Ramos (cell line): ENCODE data around the gene PNLIPRP1.

Source experiments
- in situ Hi-C: fragments of 300-500 bp; cut with MboI; formaldehyde crosslinking; loops from one replicate; pipeline ENCODE4 v1.14.3; 2022; ENCODE audit warnings: low sequenced_read_pairs; ENCODE audit not compliant: unreplicated experiment

The PNLIPRP1 gene

DNA sequence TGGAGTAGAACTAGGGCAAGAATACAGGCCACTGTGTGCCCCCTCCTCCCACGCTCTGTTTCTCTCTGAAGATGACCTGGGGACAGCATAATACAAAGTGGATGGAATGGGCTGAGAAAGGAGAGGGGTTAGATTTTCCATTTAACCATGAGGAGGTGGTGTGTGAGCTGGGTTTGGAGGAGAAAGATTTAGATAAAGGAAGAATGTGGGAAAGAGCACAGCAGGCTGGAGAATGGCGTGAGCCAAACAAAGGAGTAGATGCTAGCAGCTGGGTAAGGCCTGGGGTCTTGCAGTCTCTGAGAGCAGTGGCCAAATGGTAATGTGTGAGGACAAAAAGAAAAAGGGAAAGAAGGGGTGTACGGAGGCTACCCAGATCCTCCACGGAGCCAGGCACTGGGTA, 38.6 kb downstream of the PNLIPRP1 start:
- in situ Hi-C loops: no loop called here

DNA sequence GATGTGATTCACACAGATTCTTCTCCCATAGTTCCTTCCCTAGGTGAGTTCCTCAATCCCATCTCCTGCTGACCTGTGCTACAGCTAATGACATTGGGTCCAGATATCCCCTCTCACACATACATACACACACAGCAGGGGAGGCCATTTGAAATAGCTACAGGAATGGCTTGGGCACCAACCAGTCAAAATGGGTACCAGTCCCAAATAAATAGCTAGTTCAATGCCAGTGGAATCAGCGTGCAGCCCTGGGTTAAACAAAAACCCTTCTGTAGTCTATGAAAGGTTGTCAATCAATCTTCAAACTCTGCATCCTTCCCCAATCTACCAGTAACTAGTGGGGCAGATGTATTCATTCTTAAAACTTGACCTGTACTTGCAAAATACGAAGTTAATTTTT, 39.3 kb downstream of the PNLIPRP1 start:
- in situ Hi-C loops: no loop called here

DNA sequence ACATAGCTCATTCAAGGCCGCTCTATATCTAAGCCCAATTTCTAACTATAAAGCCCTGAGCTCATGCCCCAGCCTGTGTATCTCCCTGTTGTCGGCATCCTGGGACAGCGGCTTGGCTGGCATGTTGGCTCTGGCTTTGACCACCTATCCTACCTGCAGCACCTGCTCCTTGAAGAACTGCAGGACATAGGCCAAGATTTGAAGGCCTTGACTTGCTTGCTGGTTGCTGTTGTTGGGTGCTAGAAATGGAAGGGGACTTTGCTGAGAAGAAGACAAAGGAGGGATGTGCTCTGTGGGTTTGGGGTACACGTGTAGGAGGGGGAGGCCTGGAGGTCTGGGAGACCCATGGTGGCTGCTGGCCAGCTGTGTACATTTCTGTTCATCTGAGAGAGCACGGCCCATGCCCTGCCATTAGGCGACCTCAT, 41.1 kb downstream of the PNLIPRP1 start:
- in situ Hi-C loops: no loop called here

DNA sequence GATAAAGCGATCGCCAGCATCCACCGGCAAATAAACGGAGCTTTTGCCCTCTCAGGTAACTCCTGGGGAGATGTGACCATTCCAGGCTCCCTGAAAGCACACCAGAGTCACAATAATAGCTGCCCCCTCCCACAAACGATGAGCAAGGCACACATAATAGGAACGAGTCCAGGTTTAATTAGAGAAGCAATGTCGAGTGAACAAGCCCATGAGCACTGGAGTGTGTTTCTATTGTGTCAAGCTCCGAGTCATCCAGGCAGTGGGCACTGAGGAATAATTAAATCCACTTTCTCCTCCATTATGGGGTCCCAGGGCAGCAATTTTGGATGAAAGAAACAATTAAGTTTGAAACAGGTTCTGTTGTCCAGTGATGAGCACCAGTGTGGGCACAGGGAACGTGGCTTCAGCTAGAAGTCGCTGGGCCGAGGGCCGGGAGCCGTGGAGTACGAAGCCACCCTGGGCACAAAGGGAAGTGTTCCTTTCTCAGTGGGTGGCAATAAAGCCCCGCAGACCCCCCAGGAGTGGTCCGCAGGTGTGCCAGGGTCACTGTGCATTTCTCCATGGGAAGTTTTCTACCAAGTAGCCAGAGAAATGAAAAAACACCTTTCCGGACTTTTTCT, 41.9 kb downstream of the PNLIPRP1 start:
- in situ Hi-C loops: no loop called here

- in situ Hi-C loops: no loop called here
Observed at GRCh38 chr10:116633216-116633600, 42.4 kb downstream of the PNLIPRP1 start.

- in situ Hi-C loops: no loop called here
Observed at GRCh38 chr10:116634126-116634975, 43.6 kb downstream of the PNLIPRP1 start.

DNA sequence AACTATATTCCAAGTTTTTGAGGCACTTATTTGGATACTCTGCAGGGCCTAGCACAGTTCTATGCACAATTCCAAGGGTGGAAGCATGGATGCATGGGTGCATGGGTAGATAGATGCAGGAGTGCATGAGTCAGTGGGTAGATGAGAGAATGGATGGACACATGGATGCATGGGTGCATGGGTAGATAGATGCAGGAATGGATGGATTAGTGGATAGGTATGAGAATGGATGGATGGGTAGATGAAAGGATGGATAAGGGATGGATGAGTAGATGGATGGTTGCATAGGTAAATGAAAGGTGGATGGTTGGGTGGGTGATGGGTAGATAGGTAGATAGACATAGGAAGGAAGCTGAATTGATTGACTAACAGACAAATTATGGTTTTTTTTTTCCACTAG, 45.6 kb downstream of the PNLIPRP1 start:
- in situ Hi-C loops: no loop called here

DNA sequence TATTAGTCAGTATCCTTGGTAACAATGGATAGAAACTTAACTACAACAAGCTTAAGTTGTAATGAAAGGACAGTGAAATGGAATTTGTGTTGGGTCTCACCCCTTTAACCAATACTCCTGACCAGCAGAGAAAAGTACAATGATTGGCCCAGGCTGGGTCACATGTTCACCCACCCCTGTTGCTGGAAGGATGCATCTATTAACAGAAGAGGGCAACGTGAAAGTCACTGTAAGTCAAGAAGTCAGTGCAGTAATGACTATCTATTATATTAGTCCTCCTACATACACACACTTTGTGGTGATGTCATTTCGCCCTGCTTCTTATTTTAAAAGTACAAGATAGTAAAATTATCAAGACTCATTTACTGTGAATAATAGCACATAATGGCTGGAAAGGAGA, 46.2 kb downstream of the PNLIPRP1 start:
- in situ Hi-C loops: no loop called here

DNA sequence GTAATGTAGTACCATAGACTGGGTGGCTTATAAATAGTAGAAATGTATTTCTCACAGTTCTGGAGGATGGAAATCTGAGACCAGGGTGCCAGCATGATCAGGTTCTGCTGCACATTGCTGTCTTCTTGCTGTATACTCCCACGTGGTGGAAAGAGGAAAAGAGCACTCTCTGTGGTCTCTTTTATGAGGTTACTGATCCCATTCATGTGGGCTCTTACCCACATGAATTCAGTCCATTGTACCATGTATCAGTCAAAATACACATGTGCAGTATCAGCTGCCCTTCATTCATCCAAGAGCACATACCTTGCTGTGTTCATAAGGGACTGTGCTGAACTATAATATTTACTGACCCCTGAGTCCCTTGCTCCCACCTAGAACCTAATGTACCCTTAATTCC, 47.1 kb downstream of the PNLIPRP1 start:
- in situ Hi-C loops: no loop called here

GRCh38 chr10:116646502-116646901, 55.7 kb downstream of the PNLIPRP1 start:
- in situ Hi-C loops: no loop called here

DNA sequence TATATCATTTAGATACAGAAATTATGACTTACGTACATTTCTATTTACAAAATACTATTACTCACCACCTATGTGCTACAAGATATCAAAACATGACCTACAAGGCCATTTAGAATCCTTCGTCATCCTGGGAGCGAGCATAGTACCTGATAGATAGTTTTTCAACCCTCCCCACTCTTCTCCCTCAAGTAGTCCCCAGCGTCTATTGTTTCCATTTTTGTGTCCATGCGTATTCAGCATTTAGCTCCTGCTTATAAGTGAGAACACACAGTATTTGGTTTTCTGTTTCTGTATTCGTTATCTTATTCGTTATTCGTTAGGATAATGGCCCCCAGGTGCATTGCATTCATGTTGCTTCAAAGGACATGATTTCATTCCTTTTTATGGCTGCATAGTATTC, 58.1 kb downstream of the PNLIPRP1 start:
- in situ Hi-C loops: no loop called here

- in situ Hi-C loops: no loop called here
Observed at GRCh38 chr10:116653885-116654284, 63.1 kb downstream of the PNLIPRP1 start.

DNA sequence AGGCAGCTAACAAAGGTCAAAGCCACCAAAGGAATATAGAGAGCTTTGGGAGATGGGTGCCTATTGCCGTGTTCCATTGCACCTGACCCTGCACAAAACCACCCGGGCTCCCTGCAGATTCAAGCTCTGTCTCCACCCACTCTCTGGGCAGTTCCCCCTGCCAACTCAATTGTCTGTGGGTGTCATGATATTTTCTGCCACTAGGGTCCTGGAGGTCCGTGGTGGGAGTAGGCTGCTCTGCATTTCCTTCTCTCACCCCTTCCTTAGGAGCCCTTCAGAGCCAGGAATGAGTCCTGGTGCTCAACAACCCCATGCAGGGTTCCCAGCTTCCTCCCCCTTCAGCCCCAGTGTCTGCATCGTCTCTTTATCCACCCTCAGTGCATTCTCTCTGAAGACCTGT, 64.1 kb downstream of the PNLIPRP1 start:
- in situ Hi-C loops: no loop called here

- in situ Hi-C loops: no loop called here
Observed at GRCh38 chr10:116655568-116655967, 64.8 kb downstream of the PNLIPRP1 start.

DNA sequence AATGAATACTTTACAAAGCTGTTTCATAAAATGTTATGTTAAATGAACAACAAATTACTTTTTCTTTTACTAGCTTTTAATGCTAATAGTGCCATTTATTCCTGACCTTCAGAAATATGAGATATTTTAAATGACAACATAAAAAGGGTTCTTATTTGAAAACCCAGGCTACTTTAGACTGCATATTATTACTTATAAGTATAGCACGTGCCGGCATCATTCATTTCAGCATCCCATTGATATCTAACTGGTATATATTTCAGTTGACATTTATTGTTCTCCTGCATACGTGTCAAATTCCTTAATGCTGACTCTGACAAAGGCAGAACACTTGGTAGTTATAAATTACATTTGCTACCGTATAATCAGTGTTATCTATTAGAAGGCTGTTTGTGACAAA, 65.3 kb downstream of the PNLIPRP1 start:
- in situ Hi-C loops: no loop called here

- in situ Hi-C loops: no loop called here
Observed at GRCh38 chr10:116657863-116658551, 67.2 kb downstream of the PNLIPRP1 start.
